Fibroblast of peridontal ligament (primary cell): Measurements from ENCODE around the gene TSPY9.
"Not testable (repeated sequence)": the region's sequence is repeated elsewhere in the genome, so short reads cannot be mapped to it uniquely, and the experiment has no call there.

Source experiments
- DNase-seq: peaks from one replicate; pipeline ENCODE4 v3.0.0-alpha.2; 2010; ENCODE audit errors: extremely low read depth

TSPY9 gene

GRCh38 chrY:9486967-9487366 is at the start of gene TSPY9:
TSPY9 (plus strand) TSS chrY:9487267; CDS start chrY:9487313, 46 bp downstream.
- DNase-seq, result not testable (repeated sequence)

DNA sequence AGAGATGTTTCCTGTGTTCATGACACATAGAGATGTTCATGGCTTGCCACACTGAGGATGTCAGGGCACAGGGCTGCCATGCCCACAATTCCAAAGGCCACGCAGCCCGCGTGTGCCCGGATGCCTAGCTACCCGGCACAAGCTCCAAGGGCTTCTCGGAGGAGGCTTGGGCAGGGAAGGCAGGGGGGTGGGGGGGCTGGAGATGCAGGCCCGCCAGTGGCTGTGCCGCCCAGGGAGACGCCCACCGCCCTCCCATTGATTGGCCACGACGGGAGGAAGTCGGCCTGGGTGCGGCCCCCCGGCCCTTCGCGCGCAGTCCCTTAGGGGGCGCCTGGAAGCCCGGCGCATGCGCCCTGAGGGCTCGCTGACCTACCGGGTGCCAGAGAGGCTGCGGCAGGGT is 20.4 kb upstream of the TSPY9 start, which contains the start of gene TSPY1:
Gene TSPY1 (plus strand): TSS at position 301 of the 400 bp plus-strand sequence. CDS start 46 bp downstream, at position 347.
- not testable (repeated sequence) for DNase-seq

DNA sequence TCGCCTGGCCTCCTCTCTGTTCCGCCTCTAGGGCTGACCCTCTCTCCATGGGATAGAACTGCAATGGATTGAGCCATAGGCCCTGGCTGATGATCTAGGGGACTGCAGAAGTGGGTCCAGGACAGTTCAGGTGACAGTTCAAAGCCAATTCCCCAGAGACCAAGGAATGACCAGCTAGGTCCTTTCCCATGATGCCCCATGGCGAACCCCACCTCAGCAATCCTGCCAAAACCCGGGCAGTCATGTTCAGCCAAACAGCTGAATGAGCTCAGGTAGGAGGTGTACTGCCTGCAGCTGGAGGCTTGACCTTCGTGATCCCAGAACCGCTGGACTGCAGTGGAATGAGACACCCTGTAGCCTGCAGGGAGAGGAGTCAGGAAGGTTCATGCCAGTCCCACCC is 17.3 kb downstream of the TSPY9 start:
- not testable (repeated sequence) for DNase-seq

- DNase-seq, result not testable (repeated sequence)
Observed at GRCh38 chrY:9516287-9516686, 29.2 kb downstream of the TSPY9 start.

DNA sequence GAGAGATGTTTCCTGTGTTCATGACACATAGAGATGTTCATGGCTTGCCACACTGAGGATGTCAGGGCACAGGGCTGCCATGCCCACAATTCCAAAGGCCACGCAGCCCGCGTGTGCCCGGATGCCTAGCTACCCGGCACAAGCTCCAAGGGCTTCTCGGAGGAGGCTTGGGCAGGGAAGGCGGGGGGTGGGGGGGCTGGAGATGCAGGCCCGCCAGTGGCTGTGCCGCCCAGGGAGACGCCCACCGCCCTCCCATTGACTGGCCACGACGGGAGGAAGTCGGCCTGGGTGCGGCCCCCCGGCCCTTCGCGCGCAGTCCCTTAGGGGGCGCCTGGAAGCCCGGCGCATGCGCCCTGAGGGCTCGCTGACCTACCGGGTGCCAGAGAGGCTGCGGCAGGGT is 40.5 kb downstream of the TSPY9 start, which contains the start of gene TSPY10:
Gene TSPY10 (plus strand): TSS at position 301 of the 400 bp plus-strand sequence. CDS start 46 bp downstream, at position 347.
- not testable (repeated sequence) for DNase-seq
